ENCODE measurements around the gene PDZRN3.

Gene PDZRN3

GRCh38 chr3:73380735-73381532 lies 243.8 kb downstream of the PDZRN3 start:
- no peak for DNase-seq

- DNase-seq = no peak
Observed at GRCh38 chr3:73379465-73379864, 245.3 kb downstream of the PDZRN3 start.

GRCh38 chr3:73378207-73378606 lies 246.5 kb downstream of the PDZRN3 start:
- no peak for DNase-seq

GRCh38 chr3:73365756-73366397 lies 258.9 kb downstream of the PDZRN3 start:
- DNase-seq = no peak

- DNase-seq = no peak
Observed at GRCh38 chr3:73364517-73364916, 260.2 kb downstream of the PDZRN3 start.

- DNase-seq = no peak
Observed at GRCh38 chr3:73363093-73363492, 261.6 kb downstream of the PDZRN3 start.

GRCh38 chr3:73361591-73361990 lies 263.1 kb downstream of the PDZRN3 start:
- no peak for DNase-seq

- no peak for DNase-seq
Observed at GRCh38 chr3:73353649-73354217, 271.0 kb downstream of the PDZRN3 start.

GRCh38 chr3:73352841-73353645 lies 271.7 kb downstream of the PDZRN3 start:
- DNase-seq = no peak

- DNase-seq = no peak
Observed at GRCh38 chr3:73351423-73352071, 273.2 kb downstream of the PDZRN3 start.

GRCh38 chr3:73350996-73351395 lies 273.7 kb downstream of the PDZRN3 start:
- DNase-seq = no peak

- DNase-seq = no peak
Observed at GRCh38 chr3:73349657-73350056, 275.1 kb downstream of the PDZRN3 start.

GRCh38 chr3:73342077-73342476 lies 282.7 kb downstream of the PDZRN3 start:
- no peak for DNase-seq

GRCh38 chr3:73341272-73341935 lies 283.3 kb downstream of the PDZRN3 start:
- DNase-seq = no peak

- peak in 1 of 3 donors; percentile 4 for DNase-seq
Observed at GRCh38 chr3:73332558-73332957, 292.2 kb downstream of the PDZRN3 start.
